Panc1 (cell line): Measurements from ENCODE around the gene HHAT. TPM values are rescaled to one million over a fixed set of nuclear protein-coding genes. Genes with fewer than 3 reads are reported as not detected.

Experiments used
- ATAC-seq: fragments of 200-7000 bp; cut with Tn5 transposase; 2 replicates; pipeline ENCODE4 v1.9.1; 2020; ENCODE audit warnings: mild to moderate bottlenecking, moderate library complexity
- BruUV-seq: library from RNA; stranded (reverse); fragments of 400-500 nt; replicated peaks from 2 replicates; lab custom pipeline; 2021; lab: Mats Ljungman, UMichigan
- CTCF ChIA-PET: fragments of 300-600 bp; sonication (Branson Sonifier 250); formaldehyde crosslinking; loops from one replicate; lab custom pipeline; 2022; ENCODE audit warnings: antibody characterized with exemption; lab: Charles Lee
- POLR2A ChIA-PET: fragments of 300-600 bp; sonication (Branson Sonifier 250); formaldehyde crosslinking; loops from one replicate; lab custom pipeline; 2022; ENCODE audit warnings: antibody characterized with exemption; lab: Charles Lee
- DNase-seq: peaks from one replicate; pipeline ENCODE4 v3.0.0-alpha.2; 2010; ENCODE audit warnings: low read depth, low spot score
- H3K27ac ChIP-seq: 2 replicates; pipeline ENCODE4 v1.5.1; 2011; ENCODE audit warnings: mild to moderate bottlenecking, low read length, inconsistent platforms
- H3K27me3 ChIP-seq: fragments of 200-500 bp; sonication (Bioruptor generic); 2 replicates; pipeline ENCODE4 v1.6.0; 2014; ENCODE audit warnings: low read length, inconsistent platforms; ENCODE audit not compliant: control insufficient read depth, insufficient read depth
- H3K36me3 ChIP-seq: fragments of 200-500 bp; sonication (Bioruptor generic); 2 replicates; pipeline ENCODE4 v1.5.1; 2014; ENCODE audit warnings: inconsistent platforms, mild to moderate bottlenecking, low read length, moderate library complexity; ENCODE audit not compliant: control insufficient read depth, insufficient read depth
- H3K4me1 ChIP-seq: 2 replicates; pipeline ENCODE4 v1.5.1; 2011; ENCODE audit warnings: inconsistent platforms, mild to moderate bottlenecking, low read length, moderate library complexity; ENCODE audit not compliant: control insufficient read depth, insufficient read depth
- H3K4me3 ChIP-seq, 2 experiments: 2 replicates each; pipeline ENCODE4 v1.5.1; 2011 to 2012; ENCODE audit warnings: low read depth in 2 of 2, low read length in 2 of 2, mild to moderate bottlenecking in 2 of 2, inconsistent platforms in 1 of 2, moderate library complexity in 1 of 2
- H3K9me3 ChIP-seq: fragments of 200-500 bp; sonication (Bioruptor generic); 2 replicates; pipeline ENCODE4 v1.5.1; 2014; ENCODE audit warnings: low read depth, mild to moderate bottlenecking, inconsistent platforms, low read length, moderate library complexity; ENCODE audit not compliant: control insufficient read depth, insufficient read depth
- POLR2AphosphoS5 ChIP-seq: IDR thresholded peaks from 2 replicates; pipeline ENCODE4 v1.6.1; 2012; ENCODE audit warnings: mild to moderate bottlenecking, low read depth, low read length, moderate library complexity
- REST ChIP-seq, 2 experiments: IDR thresholded peaks; 2 replicates each; pipeline ENCODE4 v1.6.1; 2011 to 2012; ENCODE audit warnings: low read depth in 2 of 2, control low read depth in 1 of 2, low read length in 1 of 2, mild to moderate bottlenecking in 1 of 2, moderate library complexity in 1 of 2; ENCODE audit not compliant: insufficient read depth in 1 of 2
- SIN3A ChIP-seq: IDR thresholded peaks from 2 replicates; pipeline ENCODE4 v1.6.1; 2012; ENCODE audit warnings: low read depth, mild to moderate bottlenecking, low read length, moderate library complexity, borderline replicate concordance; ENCODE audit not compliant: insufficient read depth
- TCF7L2 ChIP-seq: IDR thresholded peaks from 2 replicates; pipeline ENCODE4 v1.6.1; 2011; ENCODE audit warnings: mild to moderate bottlenecking, low read depth, low read length, inconsistent platforms
- in situ Hi-C: cut with HindIII; loops from 2 replicates; pipeline ENCODE4 v1.10.0; 2016; ENCODE audit warnings: low sequenced_read_pairs, low pct_unique_long_range_greater_than_20kb
- intact Hi-C: fragments of 100-400 bp; cut with micrococcal nuclease; formaldehyde crosslinking; loops from one replicate; pipeline ENCODE4 v1.10.0; 2022; ENCODE audit not compliant: unreplicated experiment
- total RNA-seq: library from RNA; stranded (reverse); gene quantifications from one replicate; pipeline ENCODE4 v1.2.1, GENCODE V29; 2021; ENCODE audit not compliant: unreplicated experiment
- TF ChIP-seq, protein P1 (sequence below): fragments of 450-650 bp; IDR thresholded peaks from 2 replicates; pipeline ENCODE4 v1.5.1; 2017; ENCODE audit warnings: mild to moderate bottlenecking

Gene HHAT
- total RNA-seq, 1 experiment from 2014 or later, result 2.3 TPM

- POLR2A ChIA-PET, result no interaction called here
- Histone ChIP-seq H3K27ac (no peak overlapping the region), H3K4me3 (no peak overlapping the region), H3K9me3 (no peaks in the 10 kb centered on the region), H3K27me3 (no peaks in the 10 kb centered on the region), H3K4me1 (no peaks in the 10 kb centered on the region), H3K36me3 (no peaks in the 10 kb centered on the region)
- CTCF ChIA-PET, result no interaction called here
- TF ChIP-seq, protein P1, sequence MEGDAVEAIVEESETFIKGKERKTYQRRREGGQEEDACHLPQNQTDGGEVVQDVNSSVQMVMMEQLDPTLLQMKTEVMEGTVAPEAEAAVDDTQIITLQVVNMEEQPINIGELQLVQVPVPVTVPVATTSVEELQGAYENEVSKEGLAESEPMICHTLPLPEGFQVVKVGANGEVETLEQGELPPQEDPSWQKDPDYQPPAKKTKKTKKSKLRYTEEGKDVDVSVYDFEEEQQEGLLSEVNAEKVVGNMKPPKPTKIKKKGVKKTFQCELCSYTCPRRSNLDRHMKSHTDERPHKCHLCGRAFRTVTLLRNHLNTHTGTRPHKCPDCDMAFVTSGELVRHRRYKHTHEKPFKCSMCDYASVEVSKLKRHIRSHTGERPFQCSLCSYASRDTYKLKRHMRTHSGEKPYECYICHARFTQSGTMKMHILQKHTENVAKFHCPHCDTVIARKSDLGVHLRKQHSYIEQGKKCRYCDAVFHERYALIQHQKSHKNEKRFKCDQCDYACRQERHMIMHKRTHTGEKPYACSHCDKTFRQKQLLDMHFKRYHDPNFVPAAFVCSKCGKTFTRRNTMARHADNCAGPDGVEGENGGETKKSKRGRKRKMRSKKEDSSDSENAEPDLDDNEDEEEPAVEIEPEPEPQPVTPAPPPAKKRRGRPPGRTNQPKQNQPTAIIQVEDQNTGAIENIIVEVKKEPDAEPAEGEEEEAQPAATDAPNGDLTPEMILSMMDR, result no peak
- TF ChIP-seq TCF7L2 (no peak), POLR2AphosphoS5 (no peak), SIN3A (no peak), REST (IDR thresholded peaks at IDR 0.05; ENCODE audit: insufficient read depth in 1 of 2, low read depth in 2 of 2, low read length in 1 of 2) (no peak)
- intact Hi-C loops (no loop called here), in situ Hi-C loops (no loop called here)
- BruUV-seq, result no TSS peak
- no peak for ATAC-seq
- DNase-seq, result no peak
Measured at GRCh38 chr1:210490781-210491180, 162.1 kb downstream of the HHAT start.

GRCh38 chr1:210496063-210496462, 167.4 kb downstream of the HHAT start:
- no peaks in the 10 kb centered on the region for H3K27me3 ChIP-seq
- DNase-seq (no peak), ATAC-seq (no peak)
- no peaks in the 10 kb centered on the region for H3K9me3 ChIP-seq
- POLR2A ChIA-PET, result no interaction called here
- BruUV-seq, result no TSS peak
- TF ChIP-seq REST (IDR thresholded peaks at IDR 0.05; ENCODE audit: insufficient read depth in 1 of 2, low read depth in 2 of 2, low read length in 1 of 2) (no peak), TCF7L2 (no peak), SIN3A (no peak), POLR2AphosphoS5 (no peak)
- TF ChIP-seq, protein P1, result no peak
- H3K4me1 ChIP-seq, result no peaks in the 10 kb centered on the region
- intact Hi-C loops, result no loop called here
- CTCF ChIA-PET, result no interaction called here
- H3K27ac ChIP-seq, result no peak overlapping the region
- in situ Hi-C loops, result no loop called here
- no peak overlapping the region for H3K4me3 ChIP-seq
- H3K36me3 ChIP-seq, result no peaks in the 10 kb centered on the region
